Endothelial cell of umbilical vein (primary cell): Measurements from ENCODE around the gene CTSE.

Source experiments
- EZH2 ChIP-seq: IDR thresholded peaks from 2 replicates; pipeline ENCODE4 v1.6.1; 2012; ENCODE audit warnings: borderline replicate concordance, low read depth, mild to moderate bottlenecking, moderate library complexity, low read length, inconsistent platforms; ENCODE audit not compliant: severe bottlenecking
- POLR2A ChIP-seq: IDR thresholded peaks from 2 replicates; pipeline ENCODE4 v1.6.1; 2012; ENCODE audit warnings: low read depth, mild to moderate bottlenecking, control low read depth, low read length
- POLR2AphosphoS5 ChIP-seq: IDR thresholded peaks from 2 replicates; pipeline ENCODE4 v1.6.1; 2012; ENCODE audit warnings: low read depth, mild to moderate bottlenecking, control low read depth, low read length, moderate library complexity; ENCODE audit not compliant: insufficient read depth
- TF ChIP-seq, protein P1 (sequence below), 2 donors: IDR thresholded peaks; 1 replicate in 1 of 2; 2 replicates in 1 of 2; pipeline ENCODE4 v1.5.1; 2011; ENCODE audit warnings: low read length in 2 of 2, mild to moderate bottlenecking in 2 of 2, moderate library complexity in 2 of 2, control low read depth in 1 of 2, inconsistent platforms in 1 of 2, low read depth in 1 of 2; ENCODE audit not compliant: insufficient read depth in 1 of 2; ENCODE audit errors: extremely low read depth in 1 of 2
- TF ChIP-seq, protein P2 (sequence below): IDR thresholded peaks from 2 replicates; pipeline ENCODE4 v1.6.1; 2011; ENCODE audit not compliant: insufficient read depth, insufficient read length

DNA sequence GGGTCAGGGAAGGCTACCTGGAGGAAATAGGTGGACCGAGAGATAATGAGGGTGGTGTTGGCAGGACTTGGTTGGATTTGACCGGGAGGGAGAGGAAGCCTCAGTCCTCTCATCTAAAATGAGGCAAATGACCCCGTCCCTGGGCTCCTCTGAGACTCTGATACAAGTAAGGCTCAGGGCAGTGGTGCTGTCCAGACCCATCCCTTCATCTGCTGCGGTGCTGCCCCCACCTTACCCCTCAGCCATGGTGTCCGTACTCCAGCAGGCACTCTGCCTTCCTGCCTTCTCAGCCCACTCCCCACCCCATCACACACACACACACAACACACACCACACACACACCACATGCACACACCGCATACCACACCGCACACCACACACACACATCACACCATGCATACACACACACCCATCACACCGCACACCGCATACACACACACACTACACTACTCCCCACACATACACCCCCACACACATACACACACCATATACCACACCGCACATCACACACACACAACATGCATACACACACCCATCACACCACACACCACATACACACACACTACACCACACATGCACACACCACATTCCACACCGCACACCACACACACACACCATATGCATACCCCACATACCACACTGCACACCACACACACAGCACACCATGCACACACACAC is 51.1 kb downstream of the CTSE start:
- TF ChIP-seq, protein P1, sequence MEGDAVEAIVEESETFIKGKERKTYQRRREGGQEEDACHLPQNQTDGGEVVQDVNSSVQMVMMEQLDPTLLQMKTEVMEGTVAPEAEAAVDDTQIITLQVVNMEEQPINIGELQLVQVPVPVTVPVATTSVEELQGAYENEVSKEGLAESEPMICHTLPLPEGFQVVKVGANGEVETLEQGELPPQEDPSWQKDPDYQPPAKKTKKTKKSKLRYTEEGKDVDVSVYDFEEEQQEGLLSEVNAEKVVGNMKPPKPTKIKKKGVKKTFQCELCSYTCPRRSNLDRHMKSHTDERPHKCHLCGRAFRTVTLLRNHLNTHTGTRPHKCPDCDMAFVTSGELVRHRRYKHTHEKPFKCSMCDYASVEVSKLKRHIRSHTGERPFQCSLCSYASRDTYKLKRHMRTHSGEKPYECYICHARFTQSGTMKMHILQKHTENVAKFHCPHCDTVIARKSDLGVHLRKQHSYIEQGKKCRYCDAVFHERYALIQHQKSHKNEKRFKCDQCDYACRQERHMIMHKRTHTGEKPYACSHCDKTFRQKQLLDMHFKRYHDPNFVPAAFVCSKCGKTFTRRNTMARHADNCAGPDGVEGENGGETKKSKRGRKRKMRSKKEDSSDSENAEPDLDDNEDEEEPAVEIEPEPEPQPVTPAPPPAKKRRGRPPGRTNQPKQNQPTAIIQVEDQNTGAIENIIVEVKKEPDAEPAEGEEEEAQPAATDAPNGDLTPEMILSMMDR (IDR thresholded peaks at IDR 0.05; ENCODE audit: extremely low read depth in 1 of 2, insufficient read depth in 1 of 2, low read depth in 1 of 2, low read length in 2 of 2) = no peak
- TF ChIP-seq POLR2A (no peak), POLR2AphosphoS5 (no peak), EZH2 (no peak)
- TF ChIP-seq, protein P2, sequence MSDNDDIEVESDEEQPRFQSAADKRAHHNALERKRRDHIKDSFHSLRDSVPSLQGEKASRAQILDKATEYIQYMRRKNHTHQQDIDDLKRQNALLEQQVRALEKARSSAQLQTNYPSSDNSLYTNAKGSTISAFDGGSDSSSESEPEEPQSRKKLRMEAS = no peak
